ENCODE data around the gene KLHL2.

GRCh38 chr4:165330071-165330470, 122.7 kb downstream of the KLHL2 start:
- no peak for TF ChIP-seq CTCF (conservative IDR thresholded peaks at IDR 0.05; ENCODE audit: low read length)
- TF ChIP-seq EZH2phosphoT487 (IDR thresholded peaks at IDR 0.05; ENCODE audit: borderline replicate concordance, low read depth, low read length) = no peak

All from OCI-LY7 (cell line).